HG02973 (cell line): ENCODE data around the gene FHIT.

ENCODE experiments used
- ATAC-seq: cut with Tn5 transposase; IDR thresholded peaks from one replicate; pipeline ENCODE4 v1.9.1; 2021; ENCODE audit warnings: moderate library complexity; ENCODE audit not compliant: unreplicated experiment

Gene FHIT

DNA sequence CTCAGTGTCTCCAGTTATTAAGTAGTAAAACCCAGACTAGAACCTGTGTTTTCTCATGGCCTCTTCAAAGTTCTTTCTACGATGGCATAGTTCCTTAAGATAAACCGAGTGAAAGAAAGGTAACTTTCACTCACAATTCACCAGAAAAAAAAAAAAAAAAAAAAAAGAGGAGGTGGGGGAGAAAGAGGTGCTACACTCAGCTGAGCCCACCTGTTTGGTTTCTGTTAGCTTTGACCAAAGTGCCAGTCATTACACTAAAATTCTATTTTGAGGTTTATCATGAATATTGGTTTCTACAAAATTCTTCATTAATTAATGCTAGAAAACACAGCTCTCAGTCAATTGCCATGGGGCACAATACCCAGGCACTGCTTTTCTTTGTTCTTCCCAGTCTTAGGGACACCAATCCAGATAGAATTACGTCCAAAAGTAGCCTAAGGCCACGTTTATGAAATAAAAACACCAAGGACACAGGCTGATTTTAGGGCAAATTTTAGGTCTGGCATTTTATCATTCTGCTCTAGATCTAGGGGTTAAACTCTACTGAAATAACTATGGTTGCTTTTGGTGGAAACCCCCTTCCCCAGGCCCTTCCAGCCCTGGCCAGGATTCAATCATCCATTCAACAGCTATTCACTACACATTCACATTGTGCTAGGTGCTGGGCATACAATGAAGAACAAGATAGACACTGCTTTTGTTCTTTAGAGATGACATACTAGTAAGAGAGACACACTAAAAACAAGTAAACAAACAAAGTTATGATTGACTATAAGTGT is 1097.8 kb downstream of the FHIT start:
- no peak for ATAC-seq

- ATAC-seq: no peak
These were observed 1101.8 kb downstream of the FHIT start for GRCh38 chr3:60149501-60149900.

- no peak for ATAC-seq
These were observed 1103.9 kb downstream of the FHIT start for GRCh38 chr3:60147249-60147950.

DNA sequence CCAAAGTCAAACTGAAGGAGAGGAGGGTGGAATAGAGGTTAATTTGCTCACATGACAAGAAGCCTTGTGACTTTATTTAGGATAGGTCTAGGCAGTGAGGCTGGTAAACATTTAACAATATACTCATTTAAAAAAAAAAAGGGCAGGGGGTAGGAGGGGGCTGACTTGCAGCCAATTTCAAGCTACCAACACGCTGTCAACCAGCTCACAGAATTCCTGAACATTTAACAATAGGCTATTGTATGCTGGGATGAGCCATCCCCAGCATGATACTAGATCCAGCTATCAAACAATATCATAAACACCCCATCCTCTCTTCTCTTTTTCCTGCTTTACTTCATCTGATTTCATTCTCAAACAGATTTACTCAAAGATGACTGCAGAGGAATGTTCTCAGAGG is 1105.1 kb downstream of the FHIT start:
- ATAC-seq: no peak

- no peak for ATAC-seq
These were observed 1107.2 kb downstream of the FHIT start for GRCh38 chr3:60144071-60144470.

- ATAC-seq: no peak
These were observed 1109.2 kb downstream of the FHIT start for GRCh38 chr3:60142009-60142408.

GRCh38 chr3:60140160-60140559 is 1111.1 kb downstream of the FHIT start:
- no peak for ATAC-seq

- no peak for ATAC-seq
These were observed 1114.7 kb downstream of the FHIT start for GRCh38 chr3:60136601-60137000.

- ATAC-seq: no peak
These were observed 1115.8 kb downstream of the FHIT start for GRCh38 chr3:60135474-60135873.

DNA sequence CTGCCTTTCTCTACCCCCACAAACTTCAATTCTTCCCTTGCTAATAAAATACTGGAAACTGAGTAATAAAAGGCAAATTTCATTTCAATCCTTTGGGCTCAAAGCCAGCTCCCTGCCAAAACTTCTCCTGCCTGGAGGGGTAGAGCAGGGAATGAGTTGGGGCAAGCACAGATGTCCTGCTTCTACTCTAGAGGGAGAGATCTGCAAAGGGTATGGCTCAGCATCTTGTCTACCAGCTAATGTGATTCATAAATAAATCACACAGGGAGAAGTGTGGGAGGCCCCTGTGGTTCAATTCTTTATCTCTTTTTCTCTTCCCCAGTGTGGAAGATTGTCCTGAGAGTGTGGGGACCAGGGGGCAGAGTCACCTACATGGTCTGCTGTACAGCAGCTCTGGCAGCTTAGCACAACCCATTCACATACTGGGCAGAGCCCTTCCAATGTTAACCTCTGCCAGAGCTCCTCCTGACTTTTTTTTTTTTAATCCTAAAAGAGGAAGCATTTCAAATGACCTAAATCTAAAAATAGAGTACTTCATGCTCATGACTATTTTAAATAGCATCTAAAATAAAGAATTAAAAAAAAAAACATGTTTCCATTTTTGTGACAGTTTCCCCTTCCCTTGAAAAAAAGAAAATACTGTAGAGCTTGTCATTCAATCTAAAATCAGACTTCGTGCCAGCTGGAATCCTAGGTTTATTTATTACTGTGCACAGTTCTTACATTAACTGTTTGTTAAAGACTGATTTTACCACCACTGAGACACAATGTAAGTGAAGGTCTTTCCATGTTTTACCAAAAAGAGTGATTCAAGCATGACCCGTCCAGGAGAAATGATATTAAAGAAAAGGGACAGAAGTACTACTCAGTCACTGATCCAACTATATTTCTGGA is 1117.7 kb downstream of the FHIT start:
- no peak for ATAC-seq

DNA sequence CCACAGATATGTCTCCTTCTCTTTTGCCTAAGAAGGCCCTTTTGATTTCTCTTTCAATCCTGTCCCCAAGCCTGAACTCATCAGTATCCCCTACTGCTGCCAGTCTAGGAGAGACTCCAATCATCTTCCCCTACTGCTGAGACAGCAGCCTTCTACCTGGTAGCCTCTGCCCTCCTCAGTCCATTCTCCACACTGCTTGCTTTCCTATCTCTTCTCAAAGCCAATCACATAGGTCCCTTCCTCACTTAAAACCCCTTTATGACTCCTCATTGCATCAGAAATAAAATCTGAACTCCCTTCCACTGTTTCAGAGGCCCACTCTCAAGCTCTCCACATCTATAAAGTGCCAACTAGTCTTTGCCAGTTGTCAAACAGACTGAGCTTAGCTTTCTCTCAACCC is 1119.6 kb downstream of the FHIT start:
- ATAC-seq: no peak

- no peak for ATAC-seq
These were observed 1124.5 kb downstream of the FHIT start for GRCh38 chr3:60126511-60127304.

GRCh38 chr3:60125686-60126085 is 1125.6 kb downstream of the FHIT start:
- no peak for ATAC-seq

- ATAC-seq: no peak
These were observed 1131.0 kb downstream of the FHIT start for GRCh38 chr3:60120245-60120644.

- ATAC-seq: no peak
These were observed 1137.1 kb downstream of the FHIT start for GRCh38 chr3:60114191-60114590.

DNA sequence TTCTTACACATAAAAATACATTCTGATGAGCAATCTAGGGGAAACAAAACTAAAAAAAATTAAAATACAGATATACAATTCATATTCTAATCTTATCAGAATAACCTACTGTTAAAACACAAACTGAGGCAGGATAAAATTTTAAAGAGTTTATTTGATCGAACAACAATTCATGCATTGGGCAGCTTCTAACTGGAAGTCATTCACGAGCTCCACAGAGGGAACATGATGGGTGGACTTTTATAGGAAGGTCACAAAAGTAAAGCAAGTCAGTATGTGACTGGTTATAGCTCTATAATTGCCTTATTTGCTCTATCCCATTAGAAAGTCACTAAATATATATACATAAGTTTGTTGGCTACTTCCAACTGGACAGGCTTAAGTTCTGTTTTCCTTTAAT is 1144.0 kb downstream of the FHIT start:
- no peak for ATAC-seq

GRCh38 chr3:60102154-60102553 is 1149.1 kb downstream of the FHIT start:
- ATAC-seq: no peak

DNA sequence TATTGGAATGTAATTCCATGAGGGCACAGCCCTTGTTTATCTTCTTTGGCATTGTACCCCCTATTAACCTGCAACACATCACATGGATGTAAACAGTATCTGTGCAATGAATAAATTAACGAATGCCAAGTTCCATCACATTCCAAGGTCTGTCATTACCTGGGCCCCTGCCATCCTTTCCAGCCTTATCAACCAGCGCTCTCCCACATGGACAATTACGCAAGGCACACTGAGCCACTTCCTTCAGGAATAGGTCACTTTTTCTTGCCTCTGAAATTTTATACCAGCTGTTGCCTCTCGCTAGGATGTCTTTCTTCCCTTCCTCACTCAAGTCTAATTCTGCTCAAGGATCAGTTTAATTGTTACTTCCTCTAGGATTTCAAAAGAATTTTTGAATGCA is 1149.6 kb downstream of the FHIT start:
- no peak for ATAC-seq

DNA sequence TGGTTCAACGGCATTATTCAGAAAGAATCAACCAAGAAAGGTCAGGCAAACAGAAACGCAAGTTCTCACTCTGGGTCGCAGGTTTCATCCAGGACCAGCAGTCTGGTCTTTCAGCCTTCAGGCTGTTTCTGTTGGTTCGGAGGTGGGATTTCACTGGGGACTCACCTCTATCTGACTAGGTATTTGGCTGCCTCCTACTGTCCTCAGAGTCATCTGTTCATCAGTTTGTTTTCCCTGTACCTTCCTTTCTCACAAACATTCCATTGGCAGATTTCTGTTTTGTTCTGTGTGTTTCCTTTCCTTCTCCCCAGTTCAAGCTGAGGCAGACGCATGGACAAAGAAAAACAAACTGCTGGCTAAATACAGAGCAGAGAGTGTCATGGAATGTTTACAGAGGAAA is 1154.8 kb downstream of the FHIT start:
- no peak for ATAC-seq

- ATAC-seq: no peak
These were observed 1155.3 kb downstream of the FHIT start for GRCh38 chr3:60095930-60096329.

DNA sequence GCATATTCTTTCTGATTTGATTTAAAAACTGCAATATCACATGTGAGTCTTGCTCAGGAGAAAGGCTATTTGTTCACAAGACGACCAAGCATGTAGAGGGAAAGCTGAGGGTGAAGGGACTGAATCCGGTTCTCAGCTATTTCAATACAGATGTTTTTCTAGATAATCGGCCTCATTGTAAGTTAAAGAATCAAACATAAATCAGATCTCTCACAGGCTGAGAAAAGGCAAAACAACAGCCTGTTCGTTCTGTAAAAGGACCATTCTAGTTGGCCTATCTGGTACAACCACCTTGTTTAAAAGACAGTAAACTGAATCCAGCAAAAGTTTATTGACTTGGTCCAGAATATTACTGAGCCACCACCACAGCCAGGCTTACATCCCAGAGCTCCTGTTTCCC is 1155.7 kb downstream of the FHIT start:
- no peak for ATAC-seq
